IMR-90 (cell line): Measurements from ENCODE around the gene DCLRE1C. TPM values are rescaled to one million over a fixed set of nuclear protein-coding genes. Genes with fewer than 3 reads are reported as not detected.
A peak's percentile ranks its signal among the peaks of the same experiment; 100 is the strongest.

Experiments
- ATAC-seq: fragments of 200-7000 bp; cut with Tn5 transposase; 2 replicates; pipeline ENCODE4 v1.9.1; 2020; ENCODE audit warnings: low read depth, mild to moderate bottlenecking, moderate library complexity
- BruUV-seq: library from RNA; stranded (reverse); fragments of 400-500 nt; replicated peaks from 2 replicates; lab custom pipeline; 2021; lab: Mats Ljungman, UMichigan
- CTCF ChIA-PET: fragments of 300-600 bp; formaldehyde crosslinking; extraction: SDS; loops from one replicate; lab custom pipeline; 2021; ENCODE audit warnings: antibody characterized with exemption; lab: Yijun Ruan, JAX
- POLR2A ChIA-PET: fragments of 300-600 bp; sonication (Branson Sonifier 250); formaldehyde crosslinking; loops from one replicate; lab custom pipeline; 2022; ENCODE audit warnings: antibody characterized with exemption; ENCODE audit not compliant: unreplicated experiment; lab: Charles Lee
- DNase-seq: peaks from one replicate; pipeline ENCODE4 v3.0.0; 2013
- H2AFZ ChIP-seq: replicated peaks from 2 replicates; pipeline ENCODE3; 2013; ENCODE audit warnings: low read length, mild to moderate bottlenecking; ENCODE audit not compliant: poor library complexity
- H2AK5ac ChIP-seq: 2 replicates; pipeline ENCODE4 v1.6.1; 2013; ENCODE audit warnings: low read depth, low read length, inconsistent platforms
- H2AK9ac ChIP-seq: replicated peaks from 2 replicates; pipeline ENCODE3; 2013; ENCODE audit warnings: mild to moderate bottlenecking, low read depth, low read length, moderate library complexity; ENCODE audit not compliant: poor library complexity
- H2BK120ac ChIP-seq: 2 replicates; pipeline ENCODE4 v1.6.1; 2013; ENCODE audit warnings: low read depth, low read length, inconsistent platforms
- H2BK15ac ChIP-seq: 3 replicates; pipeline ENCODE4 v1.6.1; 2013; ENCODE audit warnings: low read depth, low read length, inconsistent platforms
- H2BK20ac ChIP-seq: 2 replicates; pipeline ENCODE4 v1.6.1; 2013; ENCODE audit warnings: low read depth, mild to moderate bottlenecking, inconsistent platforms, low read length, moderate library complexity
- H2BK5ac ChIP-seq: 2 replicates; pipeline ENCODE4 v1.6.1; 2013; ENCODE audit warnings: mild to moderate bottlenecking, low read depth, low read length, inconsistent platforms; ENCODE audit not compliant: poor library complexity, severe bottlenecking
- H3K14ac ChIP-seq: replicated peaks from 2 replicates; pipeline ENCODE4 v1.6.1; 2013; ENCODE audit warnings: low read depth, low read length, inconsistent platforms
- H3K18ac ChIP-seq: 2 replicates; pipeline ENCODE4 v1.6.1; 2013; ENCODE audit warnings: low read depth, low read length, control low read depth
- H3K23ac ChIP-seq: 2 replicates; pipeline ENCODE4 v1.6.1; 2013; ENCODE audit warnings: low read depth, low read length, inconsistent platforms
- H3K27ac ChIP-seq: 2 replicates; pipeline ENCODE4 v1.5.1; 2013; ENCODE audit warnings: mild to moderate bottlenecking, control low read depth, low read length; ENCODE audit not compliant: insufficient read depth
- H3K27me3 ChIP-seq: 2 replicates; pipeline ENCODE4 v1.6.1; 2013; ENCODE audit warnings: low read length; ENCODE audit not compliant: control insufficient read depth, insufficient read depth
- H3K36me3 ChIP-seq: 2 replicates; pipeline ENCODE4 v1.6.1; 2013; ENCODE audit warnings: low read length, mixed read lengths; ENCODE audit not compliant: control insufficient read depth, insufficient read depth
- H3K4ac ChIP-seq: 2 replicates; pipeline ENCODE4 v1.6.1; 2013; ENCODE audit warnings: low read depth, low read length, inconsistent platforms
- H3K4me1 ChIP-seq: 2 replicates; pipeline ENCODE4 v1.6.1; 2013; ENCODE audit warnings: low read length, mixed read lengths; ENCODE audit not compliant: control insufficient read depth, insufficient read depth
- H3K4me2 ChIP-seq: 2 replicates; pipeline ENCODE4 v1.6.1; 2013; ENCODE audit warnings: low read depth, mild to moderate bottlenecking, control low read depth, low read length, moderate library complexity
- H3K4me3 ChIP-seq: 2 replicates; pipeline ENCODE4 v1.5.1; 2013; ENCODE audit warnings: low read depth, mild to moderate bottlenecking, control low read depth, low read length, moderate library complexity; ENCODE audit not compliant: insufficient read depth
- H3K56ac ChIP-seq: 2 replicates; pipeline ENCODE4 v1.6.1; 2013; ENCODE audit warnings: low read length, inconsistent platforms; ENCODE audit not compliant: insufficient read depth; ENCODE audit errors: extremely low read depth
- H3K79me1 ChIP-seq, 2 experiments: 2 replicates each; pipeline ENCODE4 v1.6.1; 2013; ENCODE audit warnings: low read length in 2 of 2, inconsistent platforms in 1 of 2, low read depth in 1 of 2
- H3K9ac ChIP-seq: 2 replicates; pipeline ENCODE4 v1.6.1; 2013; ENCODE audit warnings: low read depth, low read length, control low read depth
- H3K9me1 ChIP-seq: 2 replicates; pipeline ENCODE4 v1.6.1; 2013; ENCODE audit warnings: low read length, inconsistent platforms; ENCODE audit not compliant: insufficient read depth
- H3K9me3 ChIP-seq: 2 replicates; pipeline ENCODE4 v1.6.1; 2013; ENCODE audit warnings: low read length; ENCODE audit not compliant: control insufficient read depth, insufficient read depth
- H4K20me1 ChIP-seq: 2 replicates; pipeline ENCODE4 v1.6.1; 2013; ENCODE audit warnings: low read length, inconsistent platforms; ENCODE audit not compliant: insufficient read depth
- H4K5ac ChIP-seq: 2 replicates; pipeline ENCODE4 v1.6.1; 2013; ENCODE audit warnings: mild to moderate bottlenecking, low read depth, low read length, control low read depth
- H4K8ac ChIP-seq, 2 experiments: 2 replicates each; pipeline ENCODE4 v1.6.1; 2013; ENCODE audit warnings: low read depth in 2 of 2, low read length in 2 of 2, control low read depth in 1 of 2, inconsistent platforms in 1 of 2
- H4K91ac ChIP-seq: 2 replicates; pipeline ENCODE4 v1.6.1; 2013; ENCODE audit warnings: low read depth, low read length, inconsistent platforms; ENCODE audit not compliant: insufficient read depth
- BHLHE40 ChIP-seq: fragments of 150-350 bp; IDR thresholded peaks from 2 replicates; pipeline ENCODE4 v1.6.1; 2016; ENCODE audit warnings: mild to moderate bottlenecking, low read depth, low read length
- CEBPB ChIP-seq: IDR thresholded peaks from 2 replicates; pipeline ENCODE4 v1.6.1; 2012; ENCODE audit warnings: low read depth, low read length, improper control_type of control experiment
- CHD1 ChIP-seq: IDR thresholded peaks from 2 replicates; pipeline ENCODE4 v1.6.1; 2012; ENCODE audit warnings: low read depth, low read length, improper control_type of control experiment
- CTCF ChIP-seq: conservative IDR thresholded peaks from 2 replicates; pipeline ENCODE4 v1.5.1; 2012; ENCODE audit warnings: mild to moderate bottlenecking, low read depth, low read length, improper control_type of control experiment
- FOS ChIP-seq: fragments of 150-350 bp; IDR thresholded peaks from 2 replicates; pipeline ENCODE4 v1.6.1; 2016; ENCODE audit warnings: low read depth, low read length
- MAFK ChIP-seq: IDR thresholded peaks from 2 replicates; pipeline ENCODE4 v1.6.1; 2012; ENCODE audit warnings: low read depth, low read length, improper control_type of control experiment
- MAZ ChIP-seq: IDR thresholded peaks from 2 replicates; pipeline ENCODE4 v1.6.1; 2012; ENCODE audit warnings: low read depth, mild to moderate bottlenecking, low read length, improper control_type of control experiment, moderate library complexity, borderline replicate concordance
- MXI1 ChIP-seq: IDR thresholded peaks from 2 replicates; pipeline ENCODE4 v1.6.1; 2012; ENCODE audit warnings: low read depth, mild to moderate bottlenecking, low read length, moderate library complexity, borderline replicate concordance
- NFE2L2 ChIP-seq: fragments of 150-350 bp; IDR thresholded peaks from 2 replicates; pipeline ENCODE4 v1.6.1; 2016; ENCODE audit warnings: low read depth, mild to moderate bottlenecking, low read length
- RAD21 ChIP-seq: IDR thresholded peaks from 2 replicates; pipeline ENCODE4 v1.6.1; 2012; ENCODE audit warnings: low read length, improper control_type of control experiment
- SMC3 ChIP-seq: fragments of 150-350 bp; IDR thresholded peaks from 2 replicates; pipeline ENCODE4 v1.6.1; 2016; ENCODE audit warnings: low read depth, mild to moderate bottlenecking, antibody characterized with exemption, low read length, moderate library complexity
- WGBS, 2 experiments: methylation state at CpG; one replicate each; pipeline versions ENCODE4 v1.1.5 to v1.1.7; 2013; ENCODE audit warnings: missing lambda C conversion rate in 2 of 2; ENCODE audit not compliant: insufficient read length in 1 of 2; ENCODE audit errors: extremely low coverage in 2 of 2; 5-methylcytosine and 5-hydroxymethylcytosine counted together
- dilution Hi-C: fragments of 300-500 bp; cut with HindIII; formaldehyde crosslinking; loops from one replicate; pipeline ENCODE4 v1.14.3; 2018; ENCODE audit warnings: low sequenced_read_pairs; ENCODE audit not compliant: unreplicated experiment
- in situ Hi-C: fragments of 300-500 bp; cut with MboI; formaldehyde crosslinking; loops from 3 replicates; pipeline ENCODE4 v1.14.3; 2019; ENCODE audit warnings: low sequenced_read_pairs, inconsistent platforms, mixed read lengths
- intact Hi-C: fragments of 100-400 bp; cut with micrococcal nuclease; formaldehyde crosslinking; loops from 2 replicates; pipeline ENCODE4 v1.10.0; 2022
- polyA plus RNA-seq, 3 experiments: library from polyadenylated mRNA; depleted of rRNA; stranded (reverse); fragments of >200 nt; gene quantifications; 2 replicates each; pipeline ENCODE4 v1.2.3, GENCODE V29; 2012; ENCODE audit warnings: low replicate concordance in 1 of 3
- total RNA-seq: library from RNA; depleted of rRNA; stranded (reverse); fragments of >200 nt; gene quantifications from 2 replicates; pipeline ENCODE4 v1.2.3, GENCODE V29; 2012
- TF ChIP-seq, protein P1 (sequence below): fragments of 150-350 bp; IDR thresholded peaks from 2 replicates; pipeline ENCODE4 v1.6.1; 2017; ENCODE audit warnings: mild to moderate bottlenecking, antibody characterized with exemption, low read length, low read depth
- TF ChIP-seq, protein P2 (sequence below): fragments of 150-350 bp; IDR thresholded peaks from 2 replicates; pipeline ENCODE4 v1.6.1; 2016; ENCODE audit warnings: low read depth, mild to moderate bottlenecking, low read length, moderate library complexity, borderline replicate concordance

The DCLRE1C gene
- total and polyA plus RNA-seq, 2 of the 4 experiments (the other 2 are of a cell fraction) = 2.9 to 8.1 TPM

DNA sequence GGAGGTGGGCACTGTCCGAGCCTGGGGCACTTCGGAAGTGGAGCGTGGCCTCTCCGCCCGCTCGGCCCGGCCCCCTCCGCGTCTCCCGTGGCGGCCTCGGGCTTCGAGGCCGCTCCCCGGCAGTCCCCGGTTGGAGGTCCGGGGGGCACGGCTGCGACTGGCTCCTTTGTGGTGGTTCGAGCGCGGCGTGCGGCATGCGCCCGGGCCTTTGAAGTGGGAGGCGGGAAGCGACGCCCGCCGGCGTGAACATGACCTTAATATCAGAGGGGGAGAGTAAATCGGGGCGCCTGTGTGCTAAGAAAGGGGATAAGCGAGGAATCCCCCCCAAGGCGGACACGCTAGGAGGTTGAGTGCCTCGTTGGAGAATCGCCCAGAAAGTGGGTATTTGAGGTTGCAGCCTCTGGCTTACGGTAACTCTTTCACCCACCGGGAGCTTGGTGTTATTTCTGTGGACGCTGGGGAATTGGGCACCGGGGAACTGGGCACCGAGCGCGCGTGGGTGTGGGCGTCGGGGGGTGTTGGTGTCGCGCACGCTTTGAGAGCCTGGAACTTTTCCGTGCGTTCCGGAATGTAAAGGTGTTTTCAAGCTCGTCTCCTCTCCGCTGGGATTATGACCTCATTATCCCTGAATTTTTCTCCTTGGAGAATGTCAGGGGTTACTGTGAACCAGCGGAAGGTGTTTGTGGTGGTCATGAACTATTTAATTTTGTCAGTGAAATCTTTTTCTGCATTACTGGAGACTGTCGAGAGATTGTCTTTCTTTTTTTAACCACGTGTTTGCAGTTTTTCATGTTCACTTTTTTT, 74.6 kb downstream of the DCLRE1C start:
- Histone ChIP-seq H3K18ac (no peak overlapping the region), H3K27ac (peak overlapping the region; percentile 35), H2BK20ac (no peak overlapping the region), H3K4me3 (peak overlapping the region; percentile 91), H3K27me3 (no peaks in the 10 kb centered on the region), H3K9me3 (no peaks in the 10 kb centered on the region), H4K5ac (no peak overlapping the region), H2BK120ac (no peak overlapping the region; the same call in 1 of the 2 replicates), H3K9me1 (peaks cover 12% of the 10 kb centered on the region), H2AK5ac (no peak overlapping the region), H3K4me2 (peak overlapping the region; percentile 95), H2AFZ (peak overlapping the region; percentile 100), H3K14ac (no peak overlapping the region; the same call in 1 of the 2 replicates), H3K9ac (peak overlapping the region; percentile 82), H3K79me1 (peaks cover 38 to 55% of the 10 kb centered on the region in 2 experiments), H2AK9ac (peak overlapping the region; percentile 31), H3K56ac (peak overlapping the region; percentile 17; the same call in 1 of the 2 replicates), H3K4ac (peak overlapping the region; percentile 11), H3K23ac (peak overlapping the region; percentile 54; the same call in 1 of the 2 replicates), H3K4me1 (peaks cover 11% of the 10 kb centered on the region), H2BK15ac (no peak overlapping the region), H4K20me1 (peaks cover 9% of the 10 kb centered on the region; the same call in 1 of the 2 replicates), H4K8ac (peak overlapping the region in 1 of 2 experiments; percentile 44; a peak in 1 of 4 replicates), H4K91ac (0 out of 2 replicates have a peak overlapping the region, but pooled peaks have one; percentile 12), H2BK5ac (peak overlapping the region; percentile 5), H3K36me3 (no peaks in the 10 kb centered on the region)
- ATAC-seq (no peak), DNase-seq (no peak)
- dilution Hi-C loops = no loop called here
- POLR2A ChIA-PET = interaction anchor here (0.6 kb wide), 1 partner anchor 13 kb away, joined by 3 read pairs; no protein-coding TSS in a partner anchor
- CTCF ChIA-PET = interaction anchor here (1.1 kb wide), 1 partner anchor 21 kb away, joined by 3 read pairs; no protein-coding TSS in a partner anchor
- 0% methylated on average over 2 of the region's 60 CpGs; no CpG with 5 or more reads in 1 of the 2 experiments for WGBS, 2 experiments
- BruUV-seq = no TSS peak
- in situ Hi-C loops = no loop called here
- intact Hi-C loops = loop anchor here (10.0 kb wide), 1 partner anchor 225 kb away; no protein-coding TSS in a partner anchor
- no peak for TF ChIP-seq FOS
- no peak for TF ChIP-seq NFE2L2
- TF ChIP-seq CHD1 = no peak
- no peak for TF ChIP-seq BHLHE40
- TF ChIP-seq, protein P1, sequence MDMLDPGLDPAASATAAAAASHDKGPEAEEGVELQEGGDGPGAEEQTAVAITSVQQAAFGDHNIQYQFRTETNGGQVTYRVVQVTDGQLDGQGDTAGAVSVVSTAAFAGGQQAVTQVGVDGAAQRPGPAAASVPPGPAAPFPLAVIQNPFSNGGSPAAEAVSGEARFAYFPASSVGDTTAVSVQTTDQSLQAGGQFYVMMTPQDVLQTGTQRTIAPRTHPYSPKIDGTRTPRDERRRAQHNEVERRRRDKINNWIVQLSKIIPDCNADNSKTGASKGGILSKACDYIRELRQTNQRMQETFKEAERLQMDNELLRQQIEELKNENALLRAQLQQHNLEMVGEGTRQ = no peak
- no peak for TF ChIP-seq SMC3
- no peak for TF ChIP-seq CTCF
- TF ChIP-seq, protein P2, sequence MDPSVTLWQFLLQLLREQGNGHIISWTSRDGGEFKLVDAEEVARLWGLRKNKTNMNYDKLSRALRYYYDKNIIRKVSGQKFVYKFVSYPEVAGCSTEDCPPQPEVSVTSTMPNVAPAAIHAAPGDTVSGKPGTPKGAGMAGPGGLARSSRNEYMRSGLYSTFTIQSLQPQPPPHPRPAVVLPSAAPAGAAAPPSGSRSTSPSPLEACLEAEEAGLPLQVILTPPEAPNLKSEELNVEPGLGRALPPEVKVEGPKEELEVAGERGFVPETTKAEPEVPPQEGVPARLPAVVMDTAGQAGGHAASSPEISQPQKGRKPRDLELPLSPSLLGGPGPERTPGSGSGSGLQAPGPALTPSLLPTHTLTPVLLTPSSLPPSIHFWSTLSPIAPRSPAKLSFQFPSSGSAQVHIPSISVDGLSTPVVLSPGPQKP = no peak
- TF ChIP-seq MXI1 = no peak
- no peak for TF ChIP-seq RAD21
- TF ChIP-seq CEBPB = no peak
- no peak for TF ChIP-seq MAZ
- TF ChIP-seq MAFK = no peak
